NB4 (cell line): ENCODE measurements around the gene CLDN34.

Source experiments
- DNase-seq: peaks from one replicate; pipeline ENCODE4 v3.0.0; 2010; ENCODE audit warnings: low read depth
- H3K4me3 ChIP-seq: one replicate; pipeline ENCODE4 v1.5.1; 2011; ENCODE audit warnings: mild to moderate bottlenecking, low read depth, low read length, moderate library complexity
- MYC ChIP-seq: IDR thresholded peaks from 2 replicates; pipeline ENCODE4 v1.6.1; 2011; ENCODE audit warnings: low read depth, low read length
- POLR2A ChIP-seq: IDR thresholded peaks from 2 replicates; pipeline ENCODE4 v1.6.1; 2011; ENCODE audit warnings: mild to moderate bottlenecking; ENCODE audit not compliant: insufficient read length; ENCODE audit errors: extremely low read depth
- TF ChIP-seq, protein P1 (sequence below): IDR thresholded peaks from one replicate; pipeline ENCODE4 v1.5.1; 2012; ENCODE audit warnings: low read depth, low read length
- TF ChIP-seq, protein P2 (sequence below): IDR thresholded peaks from 2 replicates; pipeline ENCODE4 v1.6.1; 2011; ENCODE audit warnings: low read depth, low read length

Gene CLDN34

DNA sequence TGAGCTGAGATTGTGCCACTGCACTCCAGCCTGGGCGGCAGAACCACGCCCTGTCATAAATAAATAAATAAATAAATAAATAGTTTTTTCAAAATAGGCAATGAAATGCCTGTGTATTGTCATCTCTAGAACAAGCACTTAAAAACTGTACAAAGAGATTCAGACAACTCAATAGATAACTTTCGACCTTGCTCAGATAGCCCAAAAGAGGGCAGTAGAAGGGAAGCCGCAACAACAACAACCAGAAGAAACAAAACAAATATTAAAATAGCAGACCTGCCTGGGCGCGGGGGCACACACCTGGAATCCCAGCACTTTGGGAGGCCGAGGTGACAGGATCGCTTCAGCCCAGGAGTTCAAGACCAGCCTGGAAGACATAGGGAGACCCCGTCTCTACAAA lies 9.4 kb upstream of the CLDN34 start:
- DNase-seq, result peak; percentile 17
- no peak for TF ChIP-seq MYC
- TF ChIP-seq, protein P1, sequence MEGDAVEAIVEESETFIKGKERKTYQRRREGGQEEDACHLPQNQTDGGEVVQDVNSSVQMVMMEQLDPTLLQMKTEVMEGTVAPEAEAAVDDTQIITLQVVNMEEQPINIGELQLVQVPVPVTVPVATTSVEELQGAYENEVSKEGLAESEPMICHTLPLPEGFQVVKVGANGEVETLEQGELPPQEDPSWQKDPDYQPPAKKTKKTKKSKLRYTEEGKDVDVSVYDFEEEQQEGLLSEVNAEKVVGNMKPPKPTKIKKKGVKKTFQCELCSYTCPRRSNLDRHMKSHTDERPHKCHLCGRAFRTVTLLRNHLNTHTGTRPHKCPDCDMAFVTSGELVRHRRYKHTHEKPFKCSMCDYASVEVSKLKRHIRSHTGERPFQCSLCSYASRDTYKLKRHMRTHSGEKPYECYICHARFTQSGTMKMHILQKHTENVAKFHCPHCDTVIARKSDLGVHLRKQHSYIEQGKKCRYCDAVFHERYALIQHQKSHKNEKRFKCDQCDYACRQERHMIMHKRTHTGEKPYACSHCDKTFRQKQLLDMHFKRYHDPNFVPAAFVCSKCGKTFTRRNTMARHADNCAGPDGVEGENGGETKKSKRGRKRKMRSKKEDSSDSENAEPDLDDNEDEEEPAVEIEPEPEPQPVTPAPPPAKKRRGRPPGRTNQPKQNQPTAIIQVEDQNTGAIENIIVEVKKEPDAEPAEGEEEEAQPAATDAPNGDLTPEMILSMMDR, result peak; percentile 13
- H3K4me3 ChIP-seq, result no peak overlapping the region

DNA sequence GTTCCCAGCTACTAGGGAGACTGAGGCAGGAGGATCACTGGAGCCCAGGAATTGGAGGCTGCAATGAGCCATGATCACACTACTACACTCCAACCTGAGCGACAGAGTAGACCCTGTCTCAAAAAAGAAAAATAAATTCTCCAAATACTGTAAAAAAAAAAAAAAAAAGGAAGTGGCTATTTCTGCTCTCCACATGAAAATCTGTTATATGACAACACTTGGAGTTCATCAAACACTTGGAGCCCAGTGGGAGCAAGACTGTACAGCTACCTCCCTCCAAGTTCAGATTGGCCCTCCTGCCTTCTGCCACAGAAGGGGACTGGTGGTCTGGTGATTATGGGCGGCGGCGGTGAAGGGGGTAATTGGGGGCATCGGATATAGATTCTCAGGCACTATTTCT lies 9.0 kb upstream of the CLDN34 start:
- H3K4me3 ChIP-seq, result no peak overlapping the region
- DNase-seq, result peak; percentile 18
- TF ChIP-seq POLR2A (no peak), MYC (no peak)
- TF ChIP-seq, protein P1, result no peak
- TF ChIP-seq, protein P2, sequence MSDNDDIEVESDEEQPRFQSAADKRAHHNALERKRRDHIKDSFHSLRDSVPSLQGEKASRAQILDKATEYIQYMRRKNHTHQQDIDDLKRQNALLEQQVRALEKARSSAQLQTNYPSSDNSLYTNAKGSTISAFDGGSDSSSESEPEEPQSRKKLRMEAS, result no peak

DNA sequence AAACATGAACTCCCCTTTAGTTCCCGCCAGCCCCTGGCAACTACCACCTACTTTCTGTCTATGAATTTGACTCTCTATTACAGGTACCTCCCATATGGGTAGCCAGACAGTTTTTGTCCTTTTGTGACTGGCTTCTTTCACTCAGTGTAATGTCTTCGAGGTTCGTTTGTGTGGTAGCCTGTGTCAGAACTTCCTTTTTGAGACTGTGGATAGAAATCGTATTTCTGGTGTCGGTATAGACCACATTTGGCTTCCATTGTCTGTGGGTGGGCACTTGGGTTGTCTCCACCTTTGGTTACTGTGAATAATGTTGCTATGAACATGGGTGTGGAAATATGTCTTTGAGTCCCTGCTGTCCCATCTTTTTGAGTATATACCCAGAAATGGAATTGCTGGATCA lies 5.4 kb upstream of the CLDN34 start:
- H3K4me3 ChIP-seq, result no peak overlapping the region
- no peak for DNase-seq
- TF ChIP-seq POLR2A, result no peak
- TF ChIP-seq, protein P1, result no peak
- TF ChIP-seq, protein P2, result no peak
- TF ChIP-seq MYC, result no peak

DNA sequence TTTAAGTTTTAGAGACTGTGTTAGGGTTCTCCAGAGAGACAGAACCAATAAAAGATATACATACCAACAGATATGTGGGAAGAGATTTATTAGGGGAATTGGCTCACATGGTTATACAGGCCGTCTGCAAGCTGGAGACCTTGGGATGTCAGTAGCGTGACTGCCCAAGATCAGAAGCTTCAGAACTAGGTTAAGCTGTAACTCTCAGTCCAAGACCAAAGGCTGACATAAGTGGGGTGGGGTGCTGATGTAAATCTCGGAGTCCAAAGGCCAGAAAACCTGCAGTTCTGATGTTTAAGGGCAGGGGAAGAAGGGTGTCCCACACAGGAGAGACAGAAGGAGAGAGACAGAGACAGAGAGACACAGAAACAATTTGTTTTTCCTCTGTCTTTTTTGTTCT lies 10.5 kb downstream of the CLDN34 start:
- DNase-seq, result no peak
- TF ChIP-seq, protein P1, result no peak
- no peak for TF ChIP-seq POLR2A
- TF ChIP-seq, protein P2, result no peak
- no peak for TF ChIP-seq MYC
- H3K4me3 ChIP-seq, result no peak overlapping the region

DNA sequence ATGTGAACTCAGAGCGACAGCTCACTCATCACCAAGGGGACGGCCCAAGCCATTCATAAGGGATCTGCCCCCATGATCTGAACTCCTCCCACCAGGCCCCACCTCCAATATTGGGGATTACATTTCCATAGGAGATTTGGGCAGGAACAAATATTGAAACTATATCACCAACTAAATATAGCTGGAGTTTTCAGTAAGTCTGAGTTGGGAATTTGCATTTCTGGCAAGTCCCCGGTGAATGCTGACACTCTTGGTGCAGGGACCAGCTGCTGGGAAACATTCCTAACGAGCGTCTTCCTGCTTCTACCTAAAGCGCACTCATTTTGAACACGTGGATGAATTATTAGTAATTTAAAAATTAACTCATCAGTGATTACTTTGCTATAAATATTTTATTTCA lies 13.2 kb downstream of the CLDN34 start:
- peak; percentile 16 for DNase-seq
- TF ChIP-seq, protein P2, result no peak
- no peak for TF ChIP-seq POLR2A
- no peak for TF ChIP-seq MYC
- TF ChIP-seq, protein P1, result no peak
- no peak overlapping the region for H3K4me3 ChIP-seq

DNA sequence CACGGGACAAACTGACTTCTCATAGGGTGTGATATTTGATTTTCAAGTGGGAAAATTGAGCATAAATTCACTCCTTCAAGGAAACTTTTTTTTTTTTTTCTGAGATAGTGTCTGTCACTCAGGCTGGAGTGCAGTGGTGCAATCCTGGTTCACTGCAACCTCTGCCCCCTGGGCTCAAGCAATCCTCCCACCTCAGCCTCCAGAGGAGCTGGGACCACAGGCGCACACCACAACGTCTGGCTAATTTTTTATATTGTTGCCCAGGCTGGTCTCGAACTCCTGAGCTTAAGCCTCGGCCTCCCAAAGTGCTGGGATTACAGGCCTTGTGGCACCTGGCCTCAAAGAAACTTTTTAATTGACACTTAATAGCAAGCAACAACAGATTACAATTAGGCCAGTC lies 13.8 kb downstream of the CLDN34 start:
- no peak overlapping the region for H3K4me3 ChIP-seq
- no peak for TF ChIP-seq MYC
- TF ChIP-seq, protein P1, result no peak
- no peak for TF ChIP-seq POLR2A
- TF ChIP-seq, protein P2, result no peak
- peak; percentile 59 for DNase-seq
